Activated T-cell treated with anti-CD3 and anti-CD28 coated beads for 4 hours (primary cell): ENCODE data around the gene STARD3NL.
"Not testable (repeated sequence)": the region's sequence is repeated elsewhere in the genome, so short reads cannot be mapped to it uniquely, and the experiment has no call there.

Experiments used
- DNase-seq: peaks from one replicate; pipeline ENCODE4 v3.0.0-alpha.2; 2020

STARD3NL gene

DNA sequence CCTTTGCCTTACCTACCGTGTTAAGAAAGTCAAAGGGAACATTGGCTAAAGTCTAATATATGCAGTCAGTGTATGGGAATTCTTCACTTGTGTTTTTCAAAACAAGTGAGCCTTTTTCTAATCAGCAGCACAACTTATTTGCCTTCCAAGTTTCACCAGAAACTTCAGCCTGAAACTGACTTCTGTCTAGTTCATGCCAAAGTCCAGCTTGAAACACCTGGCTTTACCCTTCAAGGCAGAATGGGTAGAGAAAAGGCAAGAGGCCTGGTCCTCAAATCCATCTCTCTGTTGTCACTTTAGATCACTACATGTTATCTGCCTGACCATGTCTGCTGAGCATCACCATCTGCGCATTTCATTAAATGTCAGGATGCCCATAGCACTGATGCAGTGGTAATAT lies 92.4 kb downstream of the STARD3NL start:
- not testable (repeated sequence) for DNase-seq

DNA sequence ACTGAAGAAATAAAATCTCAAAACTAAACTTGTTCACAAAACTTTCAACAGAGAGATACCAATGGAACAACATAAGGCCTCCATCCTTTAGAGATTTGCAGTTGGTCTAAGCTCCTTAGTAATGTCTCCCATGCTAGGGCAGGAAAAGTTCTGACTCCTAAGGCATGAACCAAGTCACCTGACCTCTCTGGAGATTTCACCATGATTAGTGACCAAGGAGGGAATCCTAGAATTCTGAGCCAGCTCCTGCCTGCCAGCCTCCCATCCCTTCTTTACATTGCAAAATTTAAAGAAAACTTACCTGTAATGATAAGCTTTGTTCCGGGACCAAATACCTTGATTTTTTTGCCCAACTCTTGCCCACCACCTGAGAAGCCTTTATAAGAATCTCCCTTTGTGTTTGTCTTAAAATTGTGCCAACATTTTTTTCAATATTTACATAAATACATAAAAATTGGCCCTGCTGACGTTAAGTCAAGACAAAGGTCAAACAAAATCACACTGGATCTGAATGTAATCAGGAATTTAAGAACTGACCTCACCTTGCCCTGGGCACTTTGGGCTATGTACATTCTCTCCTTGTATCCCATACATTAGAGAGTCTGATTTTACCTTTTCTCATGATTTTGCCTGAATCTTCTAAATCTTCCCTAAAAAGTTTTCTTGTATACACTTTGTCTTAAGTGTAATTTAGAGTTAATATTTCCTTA lies 95.4 kb downstream of the STARD3NL start, which contains the start of gene TARP:
Gene TARP, minus strand, starts transcription at position 351 of the 710 bp plus-strand sequence.
- no peak for DNase-seq

GRCh38 chr7:38274486-38274885 lies 96.4 kb downstream of the STARD3NL start:
- no peak for DNase-seq

DNA sequence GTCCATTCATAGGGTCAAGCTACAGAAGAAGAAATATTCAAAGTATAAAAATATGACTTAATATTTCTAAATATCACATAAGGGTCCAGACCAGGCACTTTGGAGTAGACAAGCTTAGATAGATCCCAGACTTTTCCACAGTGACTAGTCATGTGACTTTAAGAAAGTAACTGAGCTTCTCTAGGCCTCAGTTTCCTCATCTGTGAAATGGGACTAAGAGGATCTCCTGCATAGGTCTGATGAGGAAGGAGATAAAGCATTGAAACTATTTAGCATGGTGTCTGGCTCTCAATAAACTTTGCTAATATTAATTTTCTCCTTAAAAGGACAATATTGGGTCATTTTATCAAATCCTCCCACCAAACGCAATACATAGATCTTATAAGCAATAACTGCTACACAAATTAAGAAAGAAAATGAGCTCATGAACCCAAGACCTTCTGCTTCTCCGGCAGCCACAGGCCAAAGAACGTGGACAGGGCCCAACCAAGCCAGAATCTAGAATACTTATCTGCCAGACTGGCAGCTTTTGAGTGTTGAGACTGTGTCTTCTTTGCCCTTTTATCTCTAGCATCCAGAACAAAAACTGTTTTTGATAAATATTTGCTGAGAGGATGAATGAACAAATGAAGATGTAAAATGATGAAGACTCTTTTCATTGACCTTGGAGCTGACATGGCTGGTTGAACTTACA lies 97.0 kb downstream of the STARD3NL start:
- DNase-seq = no peak

DNA sequence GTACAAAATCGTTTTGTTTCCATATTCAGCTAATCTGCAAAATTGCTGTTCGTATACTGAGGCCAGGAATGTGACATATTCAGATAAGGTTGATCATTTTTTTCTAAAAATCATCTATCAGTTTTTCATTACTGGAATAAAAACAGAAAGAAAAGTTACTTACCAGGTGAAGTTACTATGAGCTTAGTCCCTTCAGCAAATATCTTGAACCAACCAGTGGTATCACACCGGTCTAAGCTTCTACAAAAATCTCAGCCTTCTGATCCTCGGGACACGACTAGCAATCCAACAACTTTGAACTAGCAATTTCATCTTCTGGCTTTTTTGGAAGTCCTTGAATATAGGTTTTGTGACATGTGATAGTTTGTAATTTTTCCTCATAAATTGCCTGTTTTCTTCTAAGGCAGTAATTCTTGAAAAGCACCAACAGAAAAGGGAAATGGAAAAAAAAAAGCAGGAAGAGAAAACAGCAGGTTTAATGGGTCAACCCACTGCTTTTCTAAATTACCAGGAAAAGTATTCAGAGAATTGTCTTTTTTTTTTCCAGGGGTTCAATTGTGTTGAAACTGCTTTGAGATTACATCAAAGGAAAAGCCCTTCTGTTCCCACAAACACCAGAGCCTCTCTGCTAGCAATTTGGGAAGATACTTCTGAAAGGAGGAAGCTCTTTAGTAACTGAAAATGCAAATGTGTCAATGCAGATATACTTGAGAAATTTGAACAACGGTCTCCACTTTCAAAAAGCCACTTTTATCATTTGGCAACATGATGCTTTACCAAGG lies 98.2 kb downstream of the STARD3NL start:
- DNase-seq = no peak

GRCh38 chr7:38280000-38280399 lies 102.0 kb downstream of the STARD3NL start:
- DNase-seq = no peak
